22Rv1 (cell line): ENCODE measurements around the gene ITGA2.

Experiments
- ZFX ChIP-seq: fragments of 450-650 bp; IDR thresholded peaks from 2 replicates; pipeline ENCODE4 v1.6.1; 2017; ENCODE audit warnings: antibody characterized with exemption, borderline replicate concordance
- TF ChIP-seq, protein P1 (sequence below): fragments of 450-650 bp; IDR thresholded peaks from 2 replicates; pipeline ENCODE4 v1.5.1; 2017; ENCODE audit warnings: mild to moderate bottlenecking

DNA sequence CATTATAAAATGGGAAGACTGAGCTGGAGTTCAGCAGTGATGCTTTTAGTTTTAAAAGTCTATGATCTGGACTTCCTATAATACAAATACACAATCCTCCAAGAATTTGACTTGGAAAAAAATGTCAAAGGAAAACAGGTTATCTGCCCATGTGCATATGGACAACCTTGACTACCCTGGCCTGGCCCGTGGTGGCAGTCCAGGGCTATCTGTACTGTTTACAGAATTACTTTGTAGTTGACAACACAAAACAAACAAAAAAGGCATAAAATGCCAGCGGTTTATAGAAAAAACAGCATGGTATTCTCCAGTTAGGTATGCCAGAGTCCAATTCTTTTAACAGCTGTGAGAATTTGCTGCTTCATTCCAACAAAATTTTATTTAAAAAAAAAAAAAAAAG lies 103.1 kb downstream of the ITGA2 start:
- TF ChIP-seq, protein P1, sequence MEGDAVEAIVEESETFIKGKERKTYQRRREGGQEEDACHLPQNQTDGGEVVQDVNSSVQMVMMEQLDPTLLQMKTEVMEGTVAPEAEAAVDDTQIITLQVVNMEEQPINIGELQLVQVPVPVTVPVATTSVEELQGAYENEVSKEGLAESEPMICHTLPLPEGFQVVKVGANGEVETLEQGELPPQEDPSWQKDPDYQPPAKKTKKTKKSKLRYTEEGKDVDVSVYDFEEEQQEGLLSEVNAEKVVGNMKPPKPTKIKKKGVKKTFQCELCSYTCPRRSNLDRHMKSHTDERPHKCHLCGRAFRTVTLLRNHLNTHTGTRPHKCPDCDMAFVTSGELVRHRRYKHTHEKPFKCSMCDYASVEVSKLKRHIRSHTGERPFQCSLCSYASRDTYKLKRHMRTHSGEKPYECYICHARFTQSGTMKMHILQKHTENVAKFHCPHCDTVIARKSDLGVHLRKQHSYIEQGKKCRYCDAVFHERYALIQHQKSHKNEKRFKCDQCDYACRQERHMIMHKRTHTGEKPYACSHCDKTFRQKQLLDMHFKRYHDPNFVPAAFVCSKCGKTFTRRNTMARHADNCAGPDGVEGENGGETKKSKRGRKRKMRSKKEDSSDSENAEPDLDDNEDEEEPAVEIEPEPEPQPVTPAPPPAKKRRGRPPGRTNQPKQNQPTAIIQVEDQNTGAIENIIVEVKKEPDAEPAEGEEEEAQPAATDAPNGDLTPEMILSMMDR, result no peak
- TF ChIP-seq ZFX, result no peak
